Measurements from ENCODE around the gene GPC6. TPM values are rescaled to one million over a fixed set of nuclear protein-coding genes. Genes with fewer than 3 reads are reported as not detected.

Gene GPC6
- total RNA-seq, 1 donor from 2014 or later = 18.7 TPM

DNA sequence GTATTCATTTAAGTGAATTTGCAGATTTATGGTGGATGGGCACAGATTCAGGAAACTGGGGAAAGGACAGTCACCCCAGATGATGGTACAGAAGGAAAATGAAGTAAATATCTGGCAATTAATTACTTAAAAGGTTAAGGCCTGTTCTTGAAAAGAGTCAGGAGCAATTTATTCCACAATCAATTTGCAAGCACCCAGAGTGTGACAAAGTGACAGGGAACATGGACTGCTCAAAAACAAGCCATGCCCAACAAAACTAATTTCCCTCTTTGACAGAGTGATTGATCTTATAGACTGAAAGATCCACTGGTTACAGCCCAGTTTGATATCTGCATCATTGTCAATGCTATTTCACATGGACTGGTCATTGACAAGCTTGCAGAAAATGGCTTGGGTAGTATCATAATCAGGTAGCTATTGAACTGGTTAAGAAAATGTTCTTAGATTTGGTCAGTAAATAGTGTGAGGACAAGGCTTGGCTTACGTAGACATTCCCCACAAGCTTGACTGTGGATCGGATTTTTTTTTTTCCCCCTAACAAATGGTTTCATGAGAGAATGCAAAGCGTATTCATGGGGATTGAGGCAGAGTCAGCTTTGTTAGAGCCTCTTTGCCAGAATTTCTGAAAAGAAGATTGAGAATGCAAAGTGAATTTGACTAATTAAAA, 584.6 kb downstream of the GPC6 start:
- TF ChIP-seq, protein P1, sequence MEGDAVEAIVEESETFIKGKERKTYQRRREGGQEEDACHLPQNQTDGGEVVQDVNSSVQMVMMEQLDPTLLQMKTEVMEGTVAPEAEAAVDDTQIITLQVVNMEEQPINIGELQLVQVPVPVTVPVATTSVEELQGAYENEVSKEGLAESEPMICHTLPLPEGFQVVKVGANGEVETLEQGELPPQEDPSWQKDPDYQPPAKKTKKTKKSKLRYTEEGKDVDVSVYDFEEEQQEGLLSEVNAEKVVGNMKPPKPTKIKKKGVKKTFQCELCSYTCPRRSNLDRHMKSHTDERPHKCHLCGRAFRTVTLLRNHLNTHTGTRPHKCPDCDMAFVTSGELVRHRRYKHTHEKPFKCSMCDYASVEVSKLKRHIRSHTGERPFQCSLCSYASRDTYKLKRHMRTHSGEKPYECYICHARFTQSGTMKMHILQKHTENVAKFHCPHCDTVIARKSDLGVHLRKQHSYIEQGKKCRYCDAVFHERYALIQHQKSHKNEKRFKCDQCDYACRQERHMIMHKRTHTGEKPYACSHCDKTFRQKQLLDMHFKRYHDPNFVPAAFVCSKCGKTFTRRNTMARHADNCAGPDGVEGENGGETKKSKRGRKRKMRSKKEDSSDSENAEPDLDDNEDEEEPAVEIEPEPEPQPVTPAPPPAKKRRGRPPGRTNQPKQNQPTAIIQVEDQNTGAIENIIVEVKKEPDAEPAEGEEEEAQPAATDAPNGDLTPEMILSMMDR (conservative IDR thresholded peaks at IDR 0.05; ENCODE audit: low read depth, low read length) = no peak
- no peak for DNase-seq (ENCODE audit: low read depth)
- H3K4me3 ChIP-seq (ENCODE audit: low read depth, low read length) = no peak overlapping the region

DNA sequence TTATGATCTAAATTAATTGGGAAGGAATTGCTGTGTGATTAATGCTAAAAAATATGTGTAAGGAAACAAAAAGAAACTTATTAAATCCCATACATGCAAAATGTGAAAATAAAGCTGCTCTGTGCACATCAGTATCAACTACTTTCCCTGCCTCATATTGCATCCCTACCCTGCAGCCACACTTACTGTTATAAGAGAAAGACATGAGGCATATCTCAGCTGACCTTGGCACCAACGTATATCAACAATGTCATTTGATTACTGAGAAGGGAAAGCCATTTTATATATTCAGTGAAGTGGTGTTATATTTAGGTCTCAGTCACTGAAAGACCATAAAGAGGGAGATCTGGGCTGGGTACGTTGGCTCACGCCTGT, 585.1 kb downstream of the GPC6 start:
- no peak for DNase-seq (ENCODE audit: low read depth)
- no peak overlapping the region for H3K4me3 ChIP-seq (ENCODE audit: low read depth, low read length)
- TF ChIP-seq, protein P1 (conservative IDR thresholded peaks at IDR 0.05; ENCODE audit: low read depth, low read length) = no peak

DNA sequence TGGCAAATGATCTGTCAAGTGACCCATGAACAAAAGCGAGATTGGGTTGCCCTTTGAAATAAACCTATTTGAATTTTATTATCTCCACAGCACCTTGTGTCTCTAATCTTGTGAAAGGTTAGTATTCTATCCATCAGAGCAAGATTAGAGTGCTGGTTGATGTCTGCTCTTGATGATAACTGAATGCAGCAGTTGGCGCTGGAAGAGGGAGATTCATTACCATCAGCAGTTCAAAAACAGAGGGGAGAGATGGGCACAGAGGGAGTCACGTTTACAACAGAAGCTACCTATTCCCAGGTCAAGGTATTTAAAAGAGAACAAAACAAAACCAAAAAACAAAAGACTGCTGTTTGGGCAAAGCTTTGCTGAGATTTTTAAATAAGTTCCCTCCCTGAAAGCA, 588.1 kb downstream of the GPC6 start:
- TF ChIP-seq, protein P1 (conservative IDR thresholded peaks at IDR 0.05; ENCODE audit: low read depth, low read length) = no peak
- H3K4me3 ChIP-seq (ENCODE audit: low read depth, low read length) = no peak overlapping the region
- DNase-seq (ENCODE audit: low read depth) = no peak

DNA sequence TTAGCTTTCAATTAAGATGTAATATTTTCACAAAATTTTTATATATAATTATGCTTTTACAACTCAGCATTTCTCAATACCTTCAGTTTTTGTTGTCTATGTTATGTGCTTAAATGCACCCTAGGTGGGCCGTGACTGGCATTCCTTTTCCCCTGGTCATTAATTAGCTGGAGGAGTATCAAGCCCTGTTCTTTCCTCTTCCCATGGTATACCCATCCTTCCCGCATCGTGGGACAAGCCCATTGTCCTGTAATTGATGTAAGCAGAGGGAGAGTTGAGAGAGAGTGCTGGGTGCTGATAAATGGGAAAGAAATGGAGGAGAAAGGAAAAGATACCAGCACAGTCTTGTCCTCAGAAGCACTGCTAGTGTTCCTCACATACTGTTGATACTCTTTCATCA, 591.7 kb downstream of the GPC6 start:
- H3K4me3 ChIP-seq (ENCODE audit: low read depth, low read length) = no peak overlapping the region
- no peak for DNase-seq (ENCODE audit: low read depth)
- TF ChIP-seq, protein P1 (conservative IDR thresholded peaks at IDR 0.05; ENCODE audit: low read depth, low read length) = no peak

DNA sequence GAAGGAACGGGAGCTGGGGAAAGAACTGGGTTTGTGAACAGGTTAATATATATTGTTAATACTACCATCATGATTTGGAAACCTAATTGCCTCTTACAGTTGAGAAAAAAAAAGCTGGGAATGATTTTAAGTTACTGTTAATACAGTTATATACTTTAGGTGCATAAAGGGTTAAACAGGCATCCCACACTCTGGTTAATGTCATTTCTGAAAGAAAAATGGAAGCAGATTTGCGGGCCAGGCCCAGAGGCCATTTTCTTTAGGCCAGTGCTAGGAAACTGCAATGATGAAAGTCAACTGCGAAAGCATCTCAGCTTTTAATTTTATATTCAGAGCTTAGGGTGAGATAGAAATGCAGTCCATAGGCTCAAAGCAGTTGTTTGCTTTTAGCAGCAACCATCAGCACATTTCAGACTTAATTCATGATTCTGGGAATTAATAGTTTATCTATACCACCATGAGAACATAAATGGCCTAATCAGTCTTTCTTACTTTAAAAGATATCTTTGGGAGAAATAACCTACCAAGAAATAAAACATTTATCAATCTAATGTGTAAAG, 592.8 kb downstream of the GPC6 start:
- H3K4me3 ChIP-seq (ENCODE audit: low read depth, low read length) = no peak overlapping the region
- TF ChIP-seq, protein P1 (conservative IDR thresholded peaks at IDR 0.05; ENCODE audit: low read depth, low read length) = no peak
- no peak for DNase-seq (ENCODE audit: low read depth)

DNA sequence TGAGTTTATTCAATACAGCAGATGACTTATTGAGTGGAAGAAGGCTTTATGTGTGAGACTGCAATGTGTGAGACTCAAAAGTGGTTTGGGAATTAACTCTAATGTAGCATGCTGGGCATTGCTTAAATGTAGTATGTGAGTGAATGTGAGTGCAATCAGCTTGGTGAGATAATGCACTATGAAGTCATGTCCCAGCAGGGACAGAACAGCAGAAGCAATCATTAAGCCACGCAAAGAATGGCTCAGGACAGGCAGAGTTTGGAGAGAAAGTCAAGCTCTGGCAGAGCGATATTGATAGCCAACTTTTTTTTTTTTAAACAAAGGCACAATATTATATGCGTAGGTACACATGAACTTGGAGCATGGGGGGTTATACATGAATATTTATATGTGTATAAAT, 597.7 kb downstream of the GPC6 start:
- no peak overlapping the region for H3K4me3 ChIP-seq (ENCODE audit: low read depth, low read length)
- TF ChIP-seq, protein P1 (conservative IDR thresholded peaks at IDR 0.05; ENCODE audit: low read depth, low read length) = no peak
- no peak for DNase-seq (ENCODE audit: low read depth)

DNA sequence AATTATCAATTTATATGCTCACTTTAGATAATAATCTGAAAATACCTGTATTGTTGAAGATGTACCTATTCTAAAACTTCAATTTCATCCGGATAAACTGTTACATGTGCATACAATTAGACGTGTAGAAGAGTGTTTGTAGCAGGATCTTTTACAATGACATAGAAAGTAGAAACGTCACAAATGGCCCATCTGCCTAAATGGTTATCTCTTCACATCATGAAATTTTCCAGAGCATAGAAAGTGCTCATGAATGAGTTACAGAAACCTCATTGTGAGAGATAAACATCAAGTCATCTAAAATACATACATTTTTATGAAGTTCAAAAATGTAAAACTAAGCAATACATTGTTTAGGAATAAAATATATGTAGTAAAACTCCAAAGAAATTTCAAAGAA, 607.4 kb downstream of the GPC6 start:
- DNase-seq (ENCODE audit: low read depth) = no peak
- H3K4me3 ChIP-seq (ENCODE audit: low read depth, low read length) = no peak overlapping the region
- TF ChIP-seq, protein P1 (conservative IDR thresholded peaks at IDR 0.05; ENCODE audit: low read depth, low read length) = no peak

All from epithelial cell of proximal tubule (primary cell).